Stimulated activated naive CD8-positive, alpha-beta T cell treated with anti-CD3 and anti-CD28 coated beads, Interleukin-15, amount 100 ng/mL, for 72 hours (primary cell): ENCODE data around the gene KCNIP1.
"Not testable (repeated sequence)": the region's sequence is repeated elsewhere in the genome, so short reads cannot be mapped to it uniquely, and the experiment has no call there.

ENCODE experiments used
- ATAC-seq: fragments of 150-1000 bp; cut with Tn5 transposase; 2 replicates; pipeline ENCODE4 v1.10.0; 2021; ENCODE audit warnings: mild to moderate bottlenecking, moderate library complexity
- DNase-seq, 2 donors: peaks; one replicate each; pipeline ENCODE4 v3.0.0; 2021 to 2022
- H3K27ac Mint-ChIP-seq, 2 donors: one replicate each; pipeline ENCODE4 v1.8.0; 2022; ENCODE audit warnings: mild to moderate bottlenecking in 2 of 2, mixed read lengths in 2 of 2, moderate library complexity in 2 of 2
- H3K27me3 Mint-ChIP-seq: one replicate; pipeline ENCODE4 v1.8.0; 2022; ENCODE audit warnings: mixed read lengths
- H3K4me1 Mint-ChIP-seq: one replicate; pipeline ENCODE4 v1.8.0; 2022; ENCODE audit warnings: mild to moderate bottlenecking, mixed read lengths
- H3K4me3 Mint-ChIP-seq, 2 donors: one replicate each; pipeline ENCODE4 v1.8.0; 2022; ENCODE audit warnings: mild to moderate bottlenecking in 2 of 2, mixed read lengths in 2 of 2, moderate library complexity in 1 of 2
- H3K9me3 Mint-ChIP-seq, 2 donors: one replicate each; pipeline ENCODE4 v1.8.0; 2022; ENCODE audit warnings: mixed read lengths in 2 of 2

KCNIP1 gene

DNA sequence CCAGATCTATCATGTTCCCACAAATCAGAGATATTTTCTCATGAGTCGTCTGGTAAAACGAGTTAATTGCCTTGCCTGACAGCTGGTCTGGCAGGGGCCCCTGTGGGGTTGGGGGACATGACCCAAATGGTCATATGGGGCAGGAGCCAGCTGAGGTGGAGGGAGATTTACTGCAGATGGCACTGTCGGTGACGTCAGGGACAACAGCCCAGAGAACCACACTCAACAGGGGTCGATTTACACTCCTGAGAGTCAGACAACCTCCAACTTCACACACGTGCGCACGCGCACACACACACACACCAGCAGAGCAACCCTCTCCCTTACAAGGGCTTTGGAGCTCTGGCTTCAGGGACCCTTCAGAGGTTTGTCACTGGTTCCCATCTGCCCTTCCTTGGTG is 256.3 kb downstream of the KCNIP1 start:
- ATAC-seq (peak; percentile 12), DNase-seq (no peak)
- Mint-ChIP-seq H3K4me3 (no peak overlapping the region), H3K27ac (no peak overlapping the region), H3K4me1 (no peaks in the 10 kb centered on the region), H3K9me3 (no peaks in the 10 kb centered on the region), H3K27me3 (peaks cover 15% of the 10 kb centered on the region)

DNA sequence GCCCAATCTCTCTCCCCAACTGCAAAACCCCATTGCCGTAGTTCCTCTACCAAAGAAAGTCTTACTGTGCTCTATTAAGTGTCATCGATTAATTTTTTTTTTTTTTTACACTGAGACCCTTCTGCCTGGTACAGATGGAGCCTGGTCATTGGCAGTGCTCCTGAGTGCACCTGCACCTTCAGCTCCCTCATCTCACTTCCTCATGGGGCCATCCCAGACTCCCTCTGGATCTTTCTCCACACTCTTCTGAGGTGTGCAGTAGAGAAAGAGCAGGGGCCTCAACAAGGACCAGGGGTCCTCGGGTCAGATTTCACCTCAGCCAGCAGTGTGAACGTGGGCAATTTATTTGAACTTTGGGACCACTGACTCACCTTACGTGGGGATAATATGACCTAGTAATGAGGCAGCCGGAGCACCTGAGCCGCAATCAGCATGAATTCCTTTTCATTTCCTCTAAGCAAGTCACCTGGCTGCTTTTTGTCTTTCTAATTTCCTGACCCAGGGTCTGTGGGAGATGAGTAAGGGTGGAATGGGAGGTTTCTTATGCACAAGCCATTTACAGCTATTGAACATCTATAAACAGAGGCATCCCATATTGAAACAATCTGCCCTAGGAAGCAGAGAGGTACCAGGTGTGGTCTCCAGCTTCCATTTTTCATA is 257.4 kb downstream of the KCNIP1 start:
- no peak for DNase-seq
- Mint-ChIP-seq H3K4me3 (no peak overlapping the region), H3K9me3 (no peaks in the 10 kb centered on the region)

DNA sequence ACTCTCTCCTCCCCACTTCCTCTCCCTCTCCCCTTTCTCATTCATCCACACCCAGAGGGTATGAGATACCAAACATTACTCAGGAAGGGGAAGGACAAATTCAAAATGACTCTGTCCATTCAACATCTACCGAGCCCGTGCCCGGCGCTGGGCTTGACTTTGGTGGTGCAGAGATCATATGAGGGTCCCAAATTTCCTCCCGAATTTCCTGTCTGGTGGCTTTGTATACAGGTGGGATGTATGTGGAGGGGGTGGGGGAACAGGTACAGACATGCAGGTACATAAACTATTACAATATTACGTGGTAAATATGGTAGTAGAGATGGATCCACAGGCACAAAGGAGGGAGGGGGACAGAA is 257.9 kb downstream of the KCNIP1 start:
- H3K4me3 Mint-ChIP-seq = no peak overlapping the region
- no peaks in the 10 kb centered on the region for H3K9me3 Mint-ChIP-seq
- H3K27me3 Mint-ChIP-seq = peaks cover 15% of the 10 kb centered on the region
- no peaks in the 10 kb centered on the region for H3K4me1 Mint-ChIP-seq
- ATAC-seq (no peak), DNase-seq (no peak)
- H3K27ac Mint-ChIP-seq = no peak overlapping the region

More for the DNA sequence above, 257.4 kb downstream of the KCNIP1 start:
- Mint-ChIP-seq H3K27me3 (peaks cover 15% of the 10 kb centered on the region), H3K27ac (no peak overlapping the region), H3K4me1 (no peaks in the 10 kb centered on the region)
- ATAC-seq = no peak

DNA sequence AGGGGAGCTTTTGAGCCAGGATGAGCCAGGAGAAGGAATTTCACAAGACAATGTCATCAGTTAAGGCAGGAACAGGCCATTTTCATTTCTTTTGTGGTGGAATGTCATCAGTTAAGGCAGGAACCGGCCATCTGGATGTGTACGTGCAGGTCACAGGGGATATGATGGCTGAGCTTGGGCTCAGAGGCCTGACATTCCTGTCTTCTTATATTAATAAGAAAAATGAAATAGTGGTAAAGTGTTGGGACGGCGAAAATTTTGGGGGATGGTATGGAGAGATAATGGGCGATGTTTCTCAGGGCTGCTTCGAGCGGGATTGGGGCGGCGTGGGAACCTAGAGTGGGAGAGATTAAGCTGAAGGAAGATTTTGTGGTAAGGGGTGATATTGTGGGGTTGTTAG is 258.5 kb downstream of the KCNIP1 start:
- H3K27ac Mint-ChIP-seq, H3K4me3 Mint-ChIP-seq, DNase-seq, H3K9me3 Mint-ChIP-seq, H3K4me1 Mint-ChIP-seq, ATAC-seq: not testable (repeated sequence)
- H3K27me3 Mint-ChIP-seq = peaks cover 15% of the 10 kb centered on the region

DNA sequence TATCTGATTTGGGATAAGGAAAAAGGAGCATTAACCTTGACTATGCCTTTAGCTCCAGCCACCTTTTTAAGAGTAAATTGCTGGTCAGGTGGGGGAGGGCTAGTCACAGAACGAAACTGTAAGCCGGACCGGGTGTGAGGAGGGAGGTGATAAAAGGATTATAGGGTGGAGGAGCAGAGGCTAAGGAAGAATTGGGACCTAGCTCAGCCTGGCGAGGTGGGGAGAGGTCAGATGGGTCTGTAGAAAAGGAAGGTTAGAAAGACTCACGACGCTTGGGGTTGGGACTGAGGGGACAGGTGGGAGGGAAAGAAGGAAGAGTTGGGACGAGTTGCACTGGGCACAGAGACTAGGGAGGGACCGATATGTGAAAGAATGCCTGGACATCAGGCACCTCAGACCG is 262.0 kb downstream of the KCNIP1 start:
- not testable (repeated sequence) for H3K4me3 Mint-ChIP-seq, H3K4me1 Mint-ChIP-seq, H3K27me3 Mint-ChIP-seq, ATAC-seq, H3K9me3 Mint-ChIP-seq, H3K27ac Mint-ChIP-seq, DNase-seq

DNA sequence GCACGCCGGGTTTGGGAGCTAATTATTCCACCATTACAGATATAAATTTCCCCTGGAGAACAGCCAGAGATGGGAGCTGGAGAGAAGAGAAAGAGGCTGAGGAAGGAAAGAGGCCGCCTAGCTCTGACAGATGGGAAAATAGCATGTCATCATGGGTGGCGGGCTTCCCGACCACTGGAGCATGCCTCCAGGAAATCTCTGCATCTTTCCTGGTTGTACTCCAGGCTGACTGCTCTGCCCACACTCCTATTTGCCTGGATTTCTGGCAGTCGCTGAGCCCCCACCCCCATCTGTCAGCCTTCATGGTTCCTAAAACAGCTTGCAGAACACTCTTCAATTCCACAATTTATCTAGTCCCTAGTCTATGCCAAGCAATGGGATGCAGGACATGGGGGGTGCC is 265.4 kb downstream of the KCNIP1 start:
- no peak for ATAC-seq
- no peaks in the 10 kb centered on the region for H3K4me1 Mint-ChIP-seq
- no peak overlapping the region for H3K4me3 Mint-ChIP-seq
- no peak overlapping the region for H3K27ac Mint-ChIP-seq
- no peak for DNase-seq
- H3K9me3 Mint-ChIP-seq = no peaks in the 10 kb centered on the region
- no peaks in the 10 kb centered on the region for H3K27me3 Mint-ChIP-seq

DNA sequence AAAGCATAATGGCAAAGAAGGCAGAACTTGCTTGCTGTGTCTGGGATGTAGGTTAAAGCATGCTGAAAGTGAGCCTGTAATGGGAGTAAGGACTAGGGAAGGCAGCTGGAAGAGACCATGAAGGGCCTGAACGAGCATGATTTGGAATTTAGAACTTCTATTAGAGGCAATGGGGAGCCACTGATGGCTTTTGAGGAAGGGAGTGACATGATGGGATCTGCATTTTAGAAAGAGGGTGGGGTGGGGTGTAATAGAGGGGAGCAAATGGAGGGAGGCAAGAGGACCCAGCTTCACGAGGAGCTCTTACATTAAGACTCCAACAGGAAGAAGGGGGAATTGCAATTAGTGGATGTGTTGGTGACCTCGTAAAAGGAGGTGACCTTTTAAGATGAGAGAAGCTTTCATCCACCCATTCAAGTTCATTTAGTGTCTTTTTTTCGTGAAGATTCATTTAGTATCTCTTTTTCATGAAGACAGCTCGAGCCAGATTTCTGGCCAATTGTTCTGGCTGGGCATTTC is 266.1 kb downstream of the KCNIP1 start:
- H3K4me3 Mint-ChIP-seq = no peak overlapping the region
- ATAC-seq (no peak), DNase-seq (no peak)
- H3K4me1 Mint-ChIP-seq = no peaks in the 10 kb centered on the region
- H3K27ac Mint-ChIP-seq = no peak overlapping the region
- no peaks in the 10 kb centered on the region for H3K27me3 Mint-ChIP-seq
- H3K9me3 Mint-ChIP-seq = no peaks in the 10 kb centered on the region

DNA sequence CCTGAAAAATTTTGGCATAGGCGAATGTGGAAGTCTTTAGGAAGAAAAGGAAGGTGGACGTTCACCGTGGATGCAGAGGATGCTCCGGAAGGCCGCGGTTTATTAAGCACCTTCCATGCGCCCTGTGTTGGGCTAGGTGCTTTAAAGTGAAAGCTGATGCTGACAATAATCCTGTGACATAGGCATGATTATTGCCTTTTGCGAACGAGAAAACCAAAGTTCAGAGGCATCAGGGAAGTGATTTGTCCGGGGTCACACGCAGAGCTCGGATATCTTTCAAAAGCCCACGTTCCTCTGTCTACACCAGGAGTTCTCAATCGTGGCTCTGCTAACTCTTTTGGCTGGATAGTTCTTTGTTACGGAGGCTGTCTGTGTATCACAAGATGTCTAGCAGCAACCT is 267.7 kb downstream of the KCNIP1 start:
- H3K27ac Mint-ChIP-seq = no peak overlapping the region
- ATAC-seq (no peak), DNase-seq (no peak)
- no peak overlapping the region for H3K4me3 Mint-ChIP-seq
- no peaks in the 10 kb centered on the region for H3K9me3 Mint-ChIP-seq
- H3K27me3 Mint-ChIP-seq = no peaks in the 10 kb centered on the region
- H3K4me1 Mint-ChIP-seq = no peaks in the 10 kb centered on the region

DNA sequence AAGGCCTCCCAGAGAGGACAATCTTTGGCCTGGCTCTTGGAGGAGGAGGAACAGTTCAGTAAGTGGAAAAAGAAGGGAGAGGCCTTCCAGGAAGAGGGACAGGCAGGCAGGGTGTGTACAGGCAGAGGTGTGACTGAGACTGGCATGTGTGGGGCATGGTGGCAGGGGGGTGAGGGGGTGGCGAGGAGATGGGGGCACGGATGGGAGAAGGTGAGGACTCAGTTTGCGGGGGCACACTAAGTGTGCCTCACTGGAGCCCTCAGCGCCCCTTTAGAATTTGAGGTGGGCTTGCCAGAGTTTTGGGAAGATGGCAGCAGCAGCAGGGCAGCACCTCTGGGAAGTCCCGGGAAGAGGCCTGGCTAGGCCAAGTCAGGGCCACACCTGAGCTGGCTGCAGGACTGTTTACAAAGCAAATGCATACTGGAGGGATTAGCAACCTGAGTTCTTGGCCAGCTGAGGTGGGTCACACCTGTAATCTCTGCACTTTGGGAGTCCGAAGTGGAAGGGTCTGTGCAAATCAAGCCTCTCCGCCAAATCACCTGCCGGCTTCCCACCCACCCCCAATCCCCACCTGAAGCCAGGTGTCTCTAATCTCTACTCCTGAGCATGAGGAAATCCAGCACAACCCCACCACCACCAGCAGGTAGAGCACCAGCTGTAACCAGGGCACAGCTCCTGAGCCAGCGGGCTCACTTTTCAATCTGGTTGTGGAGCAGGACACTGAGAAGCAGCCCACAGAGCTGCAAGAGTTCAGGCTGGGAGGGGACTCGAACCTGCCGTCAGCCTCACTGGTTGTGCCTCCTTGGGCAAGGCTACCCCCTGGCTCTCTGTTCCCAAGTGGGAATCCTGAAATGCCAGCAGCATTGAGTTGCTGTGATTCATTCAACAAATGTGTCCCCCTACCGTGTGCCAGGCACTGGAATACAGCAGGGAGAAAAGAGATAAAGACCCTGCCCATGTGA is 269.5 kb downstream of the KCNIP1 start:
- Mint-ChIP-seq H3K27me3 (no peaks in the 10 kb centered on the region), H3K27ac (no peak overlapping the region), H3K4me1 (no peaks in the 10 kb centered on the region), H3K4me3 (no peak overlapping the region), H3K9me3 (no peaks in the 10 kb centered on the region)
- no peak for ATAC-seq
- no peak for DNase-seq

DNA sequence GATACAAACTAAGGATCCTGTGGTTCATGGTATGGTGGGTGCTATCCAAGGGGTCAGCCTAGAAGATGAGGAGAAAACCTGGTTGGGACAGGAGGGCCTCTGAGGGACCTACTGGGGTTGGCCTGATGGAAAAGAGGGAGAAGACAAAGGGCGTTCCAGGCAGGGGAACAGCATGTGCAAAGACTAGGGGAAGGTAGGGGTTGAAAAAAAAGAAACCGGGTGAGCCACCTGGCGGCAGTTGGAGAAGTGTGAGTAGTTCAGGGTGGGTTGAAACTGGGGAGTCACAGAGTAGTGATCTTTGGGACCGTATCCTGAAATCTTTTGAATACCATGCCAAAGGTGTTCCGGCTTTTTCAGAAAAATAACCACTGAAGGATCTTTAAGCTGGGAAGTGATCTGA is 271.0 kb downstream of the KCNIP1 start:
- Mint-ChIP-seq H3K9me3 (no peaks in the 10 kb centered on the region), H3K27me3 (no peaks in the 10 kb centered on the region), H3K27ac (no peak overlapping the region), H3K4me1 (no peaks in the 10 kb centered on the region), H3K4me3 (no peak overlapping the region)
- no peak for DNase-seq
- no peak for ATAC-seq

DNA sequence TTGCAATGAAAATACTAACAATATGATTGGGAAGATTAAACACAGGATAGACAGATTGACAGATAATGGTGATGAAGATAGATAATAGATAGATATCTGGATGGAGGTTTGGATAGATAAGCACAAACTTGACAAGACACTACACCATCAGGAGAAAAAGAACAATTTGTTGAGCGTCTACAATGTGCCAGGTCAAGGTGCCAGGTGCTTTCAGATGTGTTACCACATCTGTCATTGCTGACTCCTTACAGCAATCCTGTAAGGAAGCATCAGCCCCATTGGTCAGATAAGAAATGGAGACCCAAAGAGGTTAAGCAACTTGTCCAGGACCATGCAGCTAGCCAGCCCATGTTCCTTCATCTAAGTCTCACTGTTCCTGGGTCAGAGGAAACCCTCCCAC is 278.1 kb downstream of the KCNIP1 start:
- Mint-ChIP-seq H3K4me1 (no peaks in the 10 kb centered on the region), H3K4me3 (no peak overlapping the region), H3K27ac (no peak overlapping the region), H3K9me3 (no peaks in the 10 kb centered on the region), H3K27me3 (no peaks in the 10 kb centered on the region)
- no peak for ATAC-seq
- DNase-seq = no peak

DNA sequence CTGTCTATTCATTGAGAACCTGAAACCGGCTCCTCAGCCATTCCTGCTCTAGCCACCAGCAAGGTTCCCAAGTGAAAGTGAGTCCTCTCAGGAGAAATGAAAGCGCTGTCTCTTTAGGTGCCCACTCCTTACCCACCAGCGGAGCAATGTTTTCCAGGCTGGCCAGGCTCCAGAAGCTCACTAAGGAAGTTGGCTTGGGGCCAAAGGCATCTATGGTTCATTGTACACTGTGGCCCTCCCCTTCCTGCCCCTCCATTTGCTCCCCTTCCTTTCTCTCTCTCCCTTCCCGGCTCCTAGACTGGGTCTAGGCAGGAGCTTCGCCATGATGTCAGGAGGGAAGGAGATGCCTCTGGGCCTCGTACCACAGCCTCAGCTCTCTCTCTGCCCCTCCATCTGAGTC is 278.6 kb downstream of the KCNIP1 start:
- DNase-seq (no peak), ATAC-seq (no peak)
- H3K4me1 Mint-ChIP-seq = no peaks in the 10 kb centered on the region
- H3K27me3 Mint-ChIP-seq = no peaks in the 10 kb centered on the region
- no peaks in the 10 kb centered on the region for H3K9me3 Mint-ChIP-seq
- no peak overlapping the region for H3K27ac Mint-ChIP-seq
- no peak overlapping the region for H3K4me3 Mint-ChIP-seq

DNA sequence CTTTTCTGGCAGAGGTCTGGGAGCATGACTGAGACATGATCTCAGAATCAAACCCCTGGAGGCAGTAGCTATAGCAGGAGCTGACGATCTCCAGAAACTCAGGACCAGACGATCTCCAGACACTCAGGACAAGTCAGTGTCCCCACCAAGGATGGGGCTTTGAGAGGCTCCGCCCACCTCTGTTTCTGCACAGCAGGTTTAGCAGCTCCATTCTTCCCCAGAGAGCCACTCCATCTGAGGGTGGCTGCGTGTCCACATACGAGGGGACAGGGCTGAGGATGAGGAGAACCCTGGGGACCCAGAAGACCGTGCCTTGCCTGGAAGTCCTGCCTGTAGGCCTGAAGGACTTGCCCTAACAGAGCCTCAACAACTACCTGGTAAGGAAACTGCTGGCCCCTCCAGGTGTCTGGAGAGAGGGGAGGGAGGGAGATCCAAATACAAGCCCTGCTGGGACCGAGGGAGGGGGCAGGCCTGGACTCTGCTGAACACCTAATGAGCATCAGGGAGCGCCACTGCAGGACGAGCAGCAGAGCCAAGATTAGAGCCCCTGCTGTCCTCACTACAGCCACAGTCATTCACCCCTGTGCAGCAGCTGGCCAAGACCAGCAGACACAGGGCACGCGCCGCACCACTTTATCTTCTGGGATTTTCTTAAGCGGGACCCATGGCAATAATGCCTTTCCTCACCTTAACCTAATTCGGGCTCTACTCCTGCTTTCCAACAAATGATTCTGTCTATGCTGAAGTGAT is 279.9 kb downstream of the KCNIP1 start, which contains the start of gene GABRP:
TSS of gene GABRP (plus strand) at position 228 of the 750 bp plus-strand sequence. CDS start 4,891 bp downstream, outside the sequence.
- Mint-ChIP-seq H3K4me3 (no peak within 1 kb of the TSS), H3K27me3 (no peaks in the 10 kb centered on the region), H3K9me3 (no peaks in the 10 kb centered on the region), H3K4me1 (no peaks in the 10 kb centered on the region), H3K27ac (no peak within 1 kb of the TSS)
- DNase-seq (no peak), ATAC-seq (peak; percentile 15)

DNA sequence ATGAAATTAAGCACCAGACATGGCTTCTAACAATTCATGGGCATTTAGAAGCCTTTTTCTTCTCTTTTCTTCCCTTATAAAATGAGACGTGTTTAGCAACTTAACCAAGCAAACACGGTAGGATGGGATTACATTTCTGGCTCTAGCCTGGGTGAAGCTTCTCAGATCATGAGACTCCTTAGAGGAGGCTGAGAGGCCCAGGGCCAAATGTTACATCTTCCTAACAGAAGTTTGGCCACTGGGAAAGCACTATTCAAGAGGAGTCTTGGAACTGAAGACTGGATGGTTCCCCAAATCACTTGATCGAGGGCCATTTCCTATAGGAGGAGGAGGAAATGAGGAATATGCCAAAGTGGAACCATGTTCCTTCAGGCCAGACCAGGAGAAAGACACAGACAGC is 281.6 kb downstream of the KCNIP1 start:
- no peaks in the 10 kb centered on the region for H3K4me1 Mint-ChIP-seq

More for the DNA sequence above, 281.6 kb downstream of the KCNIP1 start:
- Mint-ChIP-seq H3K4me3 (no peak overlapping the region), H3K27ac (no peak overlapping the region), H3K9me3 (no peaks in the 10 kb centered on the region), H3K27me3 (no peaks in the 10 kb centered on the region)
- ATAC-seq = no peak
- no peak for DNase-seq
